Smooth muscle cell (in vitro differentiated cells): Measurements from ENCODE around the gene HTR7. TPM values are rescaled to one million over a fixed set of nuclear protein-coding genes. Genes with fewer than 3 reads are reported as not detected.
"Not testable (repeated sequence)": the region's sequence is repeated elsewhere in the genome, so short reads cannot be mapped to it uniquely, and the experiment has no call there.

Experiments used
- DNase-seq: peaks from one replicate; lab custom pipeline; 2025; ENCODE audit not compliant: unreplicated experiment; lab: John Stamatoyannopoulos, UW
- H2AFZ ChIP-seq: fragments of 200-600 bp; sonication (generic); 2 replicates; pipeline ENCODE4 v1.6.0; 2016; ENCODE audit warnings: antibody characterized with exemption, low read depth, mild to moderate bottlenecking
- H3F3A ChIP-seq: fragments of 200-600 bp; sonication (generic); 2 replicates; pipeline ENCODE4 v1.6.0; 2017; ENCODE audit warnings: antibody characterized with exemption, low read depth
- H3K27ac ChIP-seq: fragments of 200-600 bp; sonication (generic); 2 replicates; pipeline ENCODE4 v1.5.1; 2016; ENCODE audit warnings: low read depth, mild to moderate bottlenecking
- H3K27me3 ChIP-seq: fragments of 200-600 bp; sonication (generic); 2 replicates; pipeline ENCODE4 v1.6.1; 2016; ENCODE audit warnings: low read depth, mild to moderate bottlenecking
- H3K36me3 ChIP-seq: fragments of 200-600 bp; sonication (generic); 2 replicates; pipeline ENCODE4 v1.5.1; 2016; ENCODE audit warnings: low read depth
- H3K4me1 ChIP-seq: fragments of 200-600 bp; sonication (generic); 2 replicates; pipeline ENCODE4 v1.5.1; 2016; ENCODE audit warnings: low read depth
- H3K4me2 ChIP-seq: fragments of 200-600 bp; sonication (generic); 2 replicates; pipeline ENCODE4 v1.6.0; 2016; ENCODE audit warnings: mild to moderate bottlenecking
- H3K4me3 ChIP-seq: fragments of 200-600 bp; sonication (generic); 2 replicates; pipeline ENCODE4 v1.5.1; 2016; ENCODE audit warnings: mild to moderate bottlenecking
- H3K79me2 ChIP-seq: fragments of 200-600 bp; sonication (generic); 2 replicates; pipeline ENCODE4 v1.6.0; 2016; ENCODE audit warnings: low read depth, mild to moderate bottlenecking
- H3K9ac ChIP-seq: fragments of 200-600 bp; sonication (generic); 2 replicates; pipeline ENCODE4 v1.6.0; 2016; ENCODE audit warnings: low read depth
- H3K9me3 ChIP-seq: fragments of 200-600 bp; sonication (generic); replicated peaks from 2 replicates; pipeline ENCODE4 v1.5.1; 2016; ENCODE audit warnings: low read depth
- H4K20me1 ChIP-seq: fragments of 200-600 bp; sonication (generic); 2 replicates; pipeline ENCODE4 v1.6.0; 2016; ENCODE audit warnings: low read depth
- CTCF ChIP-seq: fragments of 200-600 bp; sonication (generic); IDR thresholded peaks from 2 replicates; pipeline ENCODE4 v1.5.1; 2017; ENCODE audit warnings: borderline replicate concordance, mild to moderate bottlenecking, antibody characterized with exemption; ENCODE audit not compliant: insufficient read depth, poor library complexity, severe bottlenecking
- WGBS: methylation state at CpG from one replicate; pipeline ENCODE4 v1.1.7; 2016; ENCODE audit warnings: low lambda C conversion rate; 5-methylcytosine and 5-hydroxymethylcytosine counted together
- polyA plus RNA-seq: library from polyadenylated mRNA; unstranded; fragments of >200 nt; fragmentation: Nextera tagmentation; extraction: Ambion mirVana; gene quantifications from 2 replicates; pipeline ENCODE4 v1.2.1, GENCODE V29; 2016
- total RNA-seq: library from RNA; depleted of rRNA; stranded (reverse); fragments of >200 nt; gene quantifications from 2 replicates; pipeline ENCODE4 v1.2.3, GENCODE V29; 2014

The HTR7 gene
- total and polyA plus RNA-seq, 2 experiments from 2014 or later, result 3.7 to 10.7 TPM

- Histone ChIP-seq H2AFZ (no peak overlapping the region), H3K9ac (no peak overlapping the region), H3K4me1 (no peaks in the 10 kb centered on the region), H3K36me3 (no peaks in the 10 kb centered on the region), H4K20me1 (no peaks in the 10 kb centered on the region), H3K4me2 (no peak overlapping the region), H3F3A (no peaks in the 10 kb centered on the region), H3K4me3 (no peak overlapping the region), H3K27ac (no peak overlapping the region), H3K9me3 (no peaks in the 10 kb centered on the region), H3K79me2 (peaks cover 5% of the 10 kb centered on the region), H3K27me3 (no peaks in the 10 kb centered on the region)
- no peak for DNase-seq
- WGBS, result 87% methylated on average over 10 of the region's 17 CpGs
- no peak for TF ChIP-seq CTCF
Measured at GRCh38 chr10:90832111-90832510, 25.7 kb downstream of the HTR7 start.

DNA sequence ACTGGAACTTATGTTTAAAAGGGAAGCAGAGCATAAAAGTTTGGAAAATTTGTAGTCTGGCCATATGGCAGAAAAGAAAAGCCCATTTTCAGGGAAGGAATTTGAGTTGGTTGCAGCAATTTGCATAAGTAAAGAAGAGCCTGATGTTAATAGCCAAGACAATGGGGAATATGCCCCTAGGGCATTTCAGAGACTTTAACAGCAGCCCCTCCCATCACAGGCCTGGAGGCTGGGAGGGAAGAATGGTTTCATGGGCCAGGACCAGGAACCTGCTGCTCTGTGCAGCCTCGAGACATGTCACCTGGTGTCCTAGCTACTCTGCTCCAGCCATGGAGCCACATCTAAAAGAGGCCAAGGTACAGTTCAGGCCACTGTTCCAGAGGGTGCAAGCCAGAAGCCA is 35.3 kb downstream of the HTR7 start:
- 100% methylated on average over 1 of the region's 1 CpG for WGBS
- Histone ChIP-seq H3F3A (no peaks in the 10 kb centered on the region), H3K4me3 (no peak overlapping the region), H3K36me3 (no peaks in the 10 kb centered on the region), H3K4me1 (peaks cover 4% of the 10 kb centered on the region), H2AFZ (no peak overlapping the region), H3K79me2 (peaks cover 7% of the 10 kb centered on the region), H3K27ac (no peak overlapping the region), H4K20me1 (no peaks in the 10 kb centered on the region), H3K27me3 (no peaks in the 10 kb centered on the region), H3K9me3 (no peaks in the 10 kb centered on the region), H3K9ac (no peak overlapping the region), H3K4me2 (no peak overlapping the region)
- TF ChIP-seq CTCF, result no peak
- no peak for DNase-seq

DNA sequence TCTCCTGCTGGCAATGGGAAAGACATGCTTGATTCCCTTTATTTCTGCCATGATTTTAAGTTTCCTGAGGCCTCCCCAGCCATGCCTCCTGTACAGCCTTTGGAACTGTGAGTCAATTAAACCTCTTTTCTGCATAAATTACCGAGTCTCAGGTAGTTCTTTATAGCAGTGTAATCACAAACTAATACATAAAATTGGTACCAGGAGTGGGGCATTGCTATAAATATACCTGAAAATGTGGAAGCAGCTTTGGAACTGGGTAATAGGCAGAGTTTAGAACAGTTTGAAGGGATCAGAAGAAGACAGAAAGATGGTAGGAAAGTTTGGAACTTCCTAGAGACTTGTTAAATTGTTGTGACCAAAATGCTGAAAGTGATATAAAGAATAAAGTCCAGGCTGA is 36.0 kb downstream of the HTR7 start:
- WGBS, result 81% methylated on average over 1 of the region's 1 CpG
- H4K20me1 ChIP-seq, H3K79me2 ChIP-seq, H3K4me2 ChIP-seq, H3F3A ChIP-seq, H3K27me3 ChIP-seq, H3K4me1 ChIP-seq, H2AFZ ChIP-seq, H3K9ac ChIP-seq, H3K27ac ChIP-seq, H3K9me3 ChIP-seq, H3K4me3 ChIP-seq, H3K36me3 ChIP-seq, DNase-seq: not testable (repeated sequence)

GRCh38 chr10:90819911-90820310 is 37.9 kb downstream of the HTR7 start:
- H3K9ac ChIP-seq, result no peak overlapping the region
- TF ChIP-seq CTCF, result no peak
- H3K27me3 ChIP-seq, result no peaks in the 10 kb centered on the region
- H2AFZ ChIP-seq, result no peak overlapping the region
- no peak overlapping the region for H3K4me2 ChIP-seq
- peaks cover 4% of the 10 kb centered on the region for H3K4me1 ChIP-seq
- H3K79me2 ChIP-seq, result no peaks in the 10 kb centered on the region
- no peak for DNase-seq
- no peaks in the 10 kb centered on the region for H3K36me3 ChIP-seq
- no peak overlapping the region for H3K27ac ChIP-seq
- H3K4me3 ChIP-seq, result no peak overlapping the region
- H3K9me3 ChIP-seq, result no peaks in the 10 kb centered on the region
- no peaks in the 10 kb centered on the region for H3F3A ChIP-seq
- H4K20me1 ChIP-seq, result no peaks in the 10 kb centered on the region
